HCEC 1CT (cell line): ENCODE results near the gene PDIK1L.

Experiments
- DNase-seq: peaks from one replicate; pipeline ENCODE4 v3.0.0-alpha.2; 2017

The PDIK1L gene

DNA sequence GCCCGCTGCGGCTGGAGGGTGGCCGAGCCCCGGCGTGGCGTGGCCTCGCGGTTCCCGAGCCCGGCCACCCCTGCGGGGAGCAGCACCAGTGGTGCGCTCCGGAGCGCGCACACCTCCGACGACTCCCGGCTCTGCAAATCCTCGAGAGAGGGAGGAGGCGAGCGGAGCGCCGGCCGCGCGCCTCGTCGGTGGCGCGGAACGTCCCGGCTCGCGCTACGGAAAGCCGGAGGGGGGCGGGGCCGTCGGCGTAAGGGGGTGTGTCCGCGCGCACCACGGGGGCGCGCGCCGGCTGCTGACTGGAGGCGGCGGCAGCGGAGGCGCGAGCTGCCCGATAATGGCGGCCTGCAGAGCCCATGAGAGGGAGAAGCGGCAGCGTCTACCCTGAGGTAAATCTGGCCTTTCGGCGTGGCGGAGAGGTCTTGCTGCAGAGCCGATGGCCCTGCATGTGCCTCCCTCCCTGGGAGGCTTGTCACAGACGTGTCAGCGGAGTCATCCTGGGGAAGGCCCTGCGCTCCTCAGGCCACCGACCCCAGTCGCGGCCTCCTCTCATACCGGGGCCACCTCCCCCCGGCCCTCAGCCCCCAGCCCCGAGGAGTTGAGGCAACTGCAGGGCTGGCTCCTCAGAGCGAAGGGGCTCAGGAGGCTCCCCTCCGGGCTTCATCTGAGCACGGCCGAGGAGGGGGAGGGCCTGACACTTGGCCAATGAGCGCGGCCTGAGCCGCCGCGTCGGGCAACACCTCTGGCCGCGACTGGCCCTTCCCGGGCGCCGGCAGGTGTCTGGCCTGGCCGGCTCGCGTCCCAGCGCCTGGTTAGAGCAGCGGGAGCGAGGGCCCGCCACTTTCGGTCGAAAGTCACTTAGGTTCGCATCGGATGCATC lies at the start of gene PDIK1L:
Gene PDIK1L, plus strand, starts transcription at position 295 of the 877 bp plus-strand sequence. CDS start 2,485 bp downstream, outside the sequence.
- peak; percentile 96 for DNase-seq

DNA sequence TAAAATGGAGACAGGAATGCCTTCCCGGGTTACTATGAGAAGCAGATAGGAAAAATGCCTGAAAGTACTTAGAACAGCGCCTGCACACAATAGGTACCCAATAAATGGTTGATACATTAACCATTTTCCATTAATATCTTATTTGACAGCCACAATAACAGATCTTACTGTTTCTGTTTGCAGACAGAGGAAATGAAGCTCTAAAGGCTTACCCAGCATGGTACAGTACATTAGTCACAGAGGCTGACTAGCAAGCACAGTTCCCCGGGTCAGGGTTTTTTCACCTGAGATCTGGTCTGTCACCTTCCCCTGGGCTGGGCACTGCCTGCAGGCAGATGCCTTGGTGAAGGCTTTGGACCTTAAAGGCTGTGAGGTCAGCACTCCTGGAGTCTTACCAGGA lies 47.1 kb upstream of the PDIK1L start:
- DNase-seq = no peak

DNA sequence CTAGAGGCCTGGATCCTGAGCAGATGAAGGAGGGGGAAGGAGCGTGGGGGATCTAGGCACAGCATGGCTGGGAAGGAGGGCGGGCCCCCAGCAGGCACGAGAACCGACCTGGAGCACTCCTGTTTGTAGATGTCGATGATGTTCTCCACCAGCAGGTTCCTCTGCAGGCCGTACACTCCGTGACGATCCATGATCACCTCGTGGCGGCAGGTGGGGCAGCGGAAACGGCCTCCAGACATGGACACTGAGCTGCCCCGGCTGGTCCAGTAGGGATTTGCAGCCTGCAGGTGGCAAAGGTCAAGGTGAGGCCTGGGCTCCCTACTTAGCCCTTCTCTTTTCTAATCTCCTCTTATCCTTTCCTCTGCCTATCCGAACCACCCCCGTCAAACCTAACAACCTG lies 45.5 kb upstream of the PDIK1L start:
- no peak for DNase-seq

DNA sequence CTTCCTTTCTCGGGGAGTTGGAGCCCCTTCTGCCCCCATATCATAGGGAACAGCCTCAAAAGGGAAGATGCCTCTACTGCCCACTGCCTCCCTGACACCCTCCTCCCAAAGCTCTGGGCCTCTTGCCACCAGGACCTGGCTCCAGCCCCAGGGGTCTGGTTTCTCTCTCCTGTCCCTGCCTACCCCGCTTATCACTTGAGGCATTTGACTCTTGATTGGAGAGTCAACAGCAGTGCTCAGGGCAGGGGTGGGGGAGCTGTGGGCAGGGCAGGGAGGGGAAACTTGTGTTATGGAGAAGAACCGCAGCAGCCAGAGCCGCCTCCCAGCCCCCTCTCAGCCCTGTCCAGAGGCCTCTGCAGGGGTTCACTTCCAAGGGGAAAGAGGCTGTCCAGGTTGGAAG lies 44.8 kb upstream of the PDIK1L start:
- no peak for DNase-seq

DNA sequence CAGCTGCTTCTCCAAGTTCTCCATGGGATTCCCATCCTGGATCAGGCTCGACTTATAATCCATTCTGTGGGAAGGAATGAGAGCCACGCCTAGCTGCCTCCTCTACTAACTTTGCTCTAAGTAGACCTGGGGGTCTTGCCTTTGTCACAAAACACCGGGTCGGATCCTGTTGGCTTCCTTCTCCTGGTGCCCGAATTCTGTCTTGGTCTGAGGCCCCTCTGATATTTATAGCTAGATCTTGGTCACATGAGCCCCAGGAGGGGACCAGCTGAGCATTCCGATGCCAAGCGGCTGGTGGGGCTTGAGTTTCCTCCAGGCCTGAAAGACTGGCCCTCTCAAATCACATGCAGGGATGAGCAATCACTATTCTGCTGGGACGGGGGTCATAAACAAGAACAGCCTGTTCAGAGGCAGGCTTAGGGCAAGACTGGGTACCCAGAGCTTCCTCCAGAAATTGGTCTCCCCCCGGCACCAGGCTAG lies 44.2 kb upstream of the PDIK1L start, which contains the start of gene TRIM63:
Gene TRIM63, minus strand, starts transcription at position 199 of the 480 bp plus-strand sequence. Its CDS starts 136 bp downstream, at position 63.
- DNase-seq = no peak

DNA sequence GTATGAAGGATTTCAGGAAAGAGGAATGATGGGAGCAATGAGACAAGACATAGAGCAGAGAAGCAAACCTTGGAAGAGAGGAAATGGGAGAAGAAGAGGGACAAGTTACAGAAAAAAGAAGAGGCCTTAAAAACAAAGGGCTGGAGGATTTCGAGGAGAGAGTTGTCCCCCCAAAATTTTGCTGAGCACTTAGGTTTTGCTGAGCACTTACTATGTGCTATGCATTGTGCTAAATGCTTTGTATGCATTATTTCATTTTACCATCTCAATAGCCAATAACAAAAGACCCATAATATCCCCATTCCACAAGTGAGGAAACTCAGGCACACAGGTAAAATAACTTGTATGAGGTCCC lies 41.7 kb upstream of the PDIK1L start:
- DNase-seq = no peak

DNA sequence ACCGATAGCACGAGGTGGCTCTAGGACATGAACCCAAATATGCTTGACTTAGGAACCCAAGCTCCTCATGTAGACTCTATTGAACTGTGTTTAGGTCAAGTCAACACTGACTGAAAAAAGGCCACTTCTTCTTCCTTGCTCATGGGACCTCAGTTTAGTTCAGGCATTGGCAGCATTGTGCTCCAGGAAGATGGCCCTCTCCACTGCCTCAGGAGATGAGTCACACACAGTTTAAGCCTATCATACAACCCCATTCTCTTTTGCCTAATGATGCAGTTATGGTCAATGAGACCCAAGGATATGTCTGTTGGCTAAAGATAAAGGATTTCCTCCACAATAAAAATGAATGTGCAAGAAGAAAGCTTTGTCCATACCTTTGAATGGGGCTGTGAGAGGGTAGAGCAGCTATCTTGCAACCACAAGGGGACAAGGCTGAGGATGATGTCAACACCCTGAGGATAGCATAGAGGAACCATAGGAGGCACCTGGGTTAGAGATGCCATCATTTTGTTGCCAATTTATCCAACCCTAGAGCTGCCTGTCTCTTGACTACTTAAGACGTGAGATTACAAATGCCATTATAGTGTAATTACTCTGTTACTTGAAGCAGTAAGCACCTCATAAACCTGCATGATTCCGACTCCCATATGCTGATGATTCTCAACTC lies 41.2 kb upstream of the PDIK1L start:
- DNase-seq = no peak

DNA sequence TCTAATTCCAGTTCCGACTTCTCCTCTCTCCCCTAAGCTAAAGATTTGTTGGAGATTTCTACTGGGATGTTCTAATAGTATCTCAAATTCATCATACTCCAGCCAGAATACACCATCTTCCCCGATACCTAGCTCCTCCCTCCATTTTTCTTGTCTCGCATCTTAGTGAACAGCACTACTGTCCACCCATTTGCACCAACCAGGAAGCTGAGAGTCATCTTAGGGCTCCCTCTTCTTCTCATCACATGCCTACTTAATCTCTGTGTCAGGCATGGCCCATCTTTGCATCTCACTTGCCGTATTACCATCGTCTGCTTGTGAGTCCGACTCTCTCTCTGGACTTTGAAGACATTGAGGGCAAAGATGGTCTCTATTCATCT lies 40.7 kb upstream of the PDIK1L start:
- no peak for DNase-seq

DNA sequence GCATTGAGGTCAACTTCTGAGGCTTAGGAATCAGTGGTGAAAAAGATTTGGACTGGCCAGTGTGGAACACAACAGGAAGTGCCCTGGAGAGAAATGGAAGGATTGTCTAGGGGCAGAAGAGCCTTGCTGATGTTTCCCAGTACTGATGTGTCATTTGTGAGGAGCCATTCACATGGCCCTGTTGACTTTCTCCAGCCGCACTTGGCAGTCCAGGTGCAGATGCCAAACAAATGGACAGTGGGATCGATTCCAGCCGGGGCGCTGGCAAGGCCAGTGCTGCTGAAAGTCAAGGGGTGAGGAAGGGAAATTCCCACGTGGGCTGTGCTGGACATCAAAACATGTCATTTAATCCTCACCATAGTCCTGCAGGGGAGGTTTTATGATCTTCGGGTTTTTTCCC lies 39.3 kb upstream of the PDIK1L start:
- no peak for DNase-seq

DNA sequence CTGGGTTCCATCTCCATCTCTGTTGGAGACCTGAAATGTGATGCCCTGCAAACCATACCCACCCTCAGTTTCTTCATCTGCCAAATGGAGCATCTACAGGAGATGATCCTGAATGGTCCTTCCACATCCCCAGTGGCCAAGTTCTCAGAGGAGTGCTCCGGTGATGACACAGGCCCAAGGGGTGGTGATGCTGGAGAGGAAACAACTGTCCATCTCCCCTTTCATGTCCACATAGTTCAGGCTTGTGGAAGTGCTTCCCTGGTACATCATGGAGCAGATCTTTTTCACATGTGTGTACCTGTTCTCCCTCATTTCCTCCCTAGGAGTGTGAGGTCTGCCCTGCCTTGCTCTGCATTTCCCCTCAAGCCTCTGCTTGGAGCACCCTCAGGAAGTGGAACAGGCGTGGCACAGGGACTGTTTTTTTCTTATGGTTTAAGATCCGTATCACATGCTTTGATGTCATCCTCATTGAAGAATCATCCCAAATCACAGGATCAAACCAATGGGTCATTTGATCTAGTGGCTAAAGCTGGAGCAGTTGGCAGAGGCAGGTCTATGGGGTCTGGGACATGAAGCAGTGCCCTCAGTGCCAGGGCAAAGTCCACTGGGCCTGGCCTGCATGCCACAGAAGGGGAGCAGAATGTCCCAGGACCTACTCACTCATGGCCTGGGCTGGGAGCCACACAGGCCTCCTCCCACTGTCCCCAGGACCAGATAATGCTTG lies 36.0 kb upstream of the PDIK1L start:
- no peak for DNase-seq

DNA sequence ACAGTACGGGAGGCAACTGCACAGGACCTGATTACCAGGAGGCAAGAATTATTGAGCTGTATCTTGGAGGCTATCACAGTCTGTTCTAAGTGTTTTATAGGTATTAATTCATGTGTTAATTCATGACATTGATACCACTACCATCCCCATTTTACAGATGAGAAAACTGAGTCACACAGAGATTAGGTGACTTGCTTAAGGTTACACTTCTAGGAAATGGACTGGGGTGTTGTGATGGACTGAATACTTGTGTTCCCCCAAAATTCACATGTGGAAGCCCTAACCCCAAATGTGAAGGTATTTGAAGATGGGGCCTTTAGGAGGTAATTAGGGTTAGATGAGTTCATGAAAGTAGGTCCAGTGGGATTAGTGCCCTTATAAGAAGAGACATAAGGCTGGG lies 34.1 kb upstream of the PDIK1L start:
- no peak for DNase-seq

DNA sequence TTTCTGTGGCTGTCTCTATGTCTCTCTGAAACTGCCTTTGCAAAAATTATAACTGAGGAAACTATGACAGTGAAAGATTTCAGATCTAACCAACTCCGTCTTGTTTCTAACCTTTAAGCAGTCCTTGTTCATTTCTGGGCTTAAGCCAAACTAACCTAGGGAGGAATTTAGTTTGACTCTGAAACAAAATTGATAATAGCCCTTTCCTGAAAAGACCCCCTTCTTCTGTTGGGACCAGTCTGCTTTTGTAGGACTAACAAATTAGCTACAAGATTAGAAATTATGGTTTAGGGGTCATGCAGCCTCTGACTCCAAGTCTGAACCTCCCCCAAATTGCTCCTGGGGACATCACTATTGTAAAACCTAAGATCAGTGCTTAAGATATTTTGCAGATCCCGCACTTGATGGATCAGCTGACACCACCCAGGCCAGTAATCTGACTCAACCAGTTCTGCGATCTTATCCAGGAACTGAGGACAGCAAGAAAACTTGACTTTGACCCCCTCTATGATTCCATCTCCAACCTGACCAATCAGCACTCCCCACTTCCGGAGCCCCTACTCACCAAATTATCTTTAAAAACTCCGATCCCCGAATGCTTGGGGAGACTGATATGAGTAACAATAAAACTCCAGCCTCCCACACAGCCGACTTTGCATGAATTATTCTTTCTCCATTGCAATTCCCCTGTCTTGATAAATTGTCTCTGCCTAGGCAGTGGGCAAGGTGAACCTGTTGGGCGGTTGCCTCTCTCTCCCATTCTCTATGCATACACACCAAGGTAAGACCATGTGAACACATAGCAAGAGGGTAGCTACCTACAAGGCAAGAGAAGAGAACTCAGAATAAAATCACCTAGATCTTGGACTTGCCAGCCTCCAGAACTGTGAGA lies 33.1 kb upstream of the PDIK1L start:
- DNase-seq = no peak

DNA sequence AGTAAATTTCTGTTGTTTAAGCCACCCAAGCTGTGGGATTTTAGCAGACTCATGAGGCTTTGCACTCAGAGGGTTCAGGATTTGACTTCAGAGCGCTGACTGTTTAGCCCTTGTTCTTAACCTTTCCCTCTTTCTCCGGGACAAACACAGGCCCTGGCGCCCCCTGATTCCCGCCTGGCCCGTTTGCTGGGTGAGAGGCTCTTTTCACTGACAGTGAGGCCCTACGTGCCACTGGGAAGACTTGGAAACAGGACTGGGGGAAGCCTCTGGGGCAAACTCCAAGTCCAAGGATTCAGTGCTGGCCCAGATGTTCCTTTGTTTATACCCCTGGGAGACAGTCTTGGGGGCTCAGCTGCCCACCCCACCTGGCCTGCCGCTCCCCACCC lies 32.5 kb upstream of the PDIK1L start:
- DNase-seq = no peak

DNA sequence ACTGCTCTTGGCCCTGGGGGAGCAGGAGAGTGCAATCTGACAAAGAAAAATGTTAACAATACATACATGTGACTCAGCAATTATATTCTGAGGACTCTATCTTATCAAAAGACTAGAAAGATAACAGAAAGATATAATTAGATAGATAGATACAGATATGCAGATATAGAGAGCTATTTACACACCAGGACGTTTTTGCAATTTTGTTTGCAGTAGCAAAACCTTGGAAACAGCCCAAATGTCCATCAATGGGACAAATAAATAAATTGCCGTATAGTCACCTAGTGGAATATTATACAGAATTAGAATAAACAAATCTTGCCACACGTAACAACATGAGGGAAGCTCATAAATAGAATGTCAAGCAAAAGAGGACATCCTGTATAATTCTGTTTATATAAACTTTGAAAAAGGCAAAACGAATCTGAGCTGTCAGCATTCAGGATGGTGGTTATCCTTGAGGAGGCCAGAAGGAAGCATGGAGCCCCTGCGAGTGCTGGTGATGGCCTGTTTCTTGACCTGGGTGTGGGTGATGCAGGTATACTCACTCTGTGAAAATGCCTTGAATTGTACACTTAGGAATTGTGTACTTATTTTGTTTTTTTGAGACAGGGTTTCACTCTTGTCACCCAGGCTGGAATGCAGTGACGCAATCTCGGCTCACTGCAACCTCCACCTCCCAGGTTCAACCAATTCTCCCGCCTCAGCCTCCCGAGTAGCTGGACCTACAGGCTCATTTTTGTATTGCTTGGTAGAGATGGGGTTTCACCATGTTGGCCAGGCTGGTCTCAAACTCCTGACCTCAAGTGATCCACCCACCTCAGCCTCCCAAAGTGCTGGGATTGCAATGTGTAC lies 31.4 kb upstream of the PDIK1L start:
- DNase-seq = no peak

DNA sequence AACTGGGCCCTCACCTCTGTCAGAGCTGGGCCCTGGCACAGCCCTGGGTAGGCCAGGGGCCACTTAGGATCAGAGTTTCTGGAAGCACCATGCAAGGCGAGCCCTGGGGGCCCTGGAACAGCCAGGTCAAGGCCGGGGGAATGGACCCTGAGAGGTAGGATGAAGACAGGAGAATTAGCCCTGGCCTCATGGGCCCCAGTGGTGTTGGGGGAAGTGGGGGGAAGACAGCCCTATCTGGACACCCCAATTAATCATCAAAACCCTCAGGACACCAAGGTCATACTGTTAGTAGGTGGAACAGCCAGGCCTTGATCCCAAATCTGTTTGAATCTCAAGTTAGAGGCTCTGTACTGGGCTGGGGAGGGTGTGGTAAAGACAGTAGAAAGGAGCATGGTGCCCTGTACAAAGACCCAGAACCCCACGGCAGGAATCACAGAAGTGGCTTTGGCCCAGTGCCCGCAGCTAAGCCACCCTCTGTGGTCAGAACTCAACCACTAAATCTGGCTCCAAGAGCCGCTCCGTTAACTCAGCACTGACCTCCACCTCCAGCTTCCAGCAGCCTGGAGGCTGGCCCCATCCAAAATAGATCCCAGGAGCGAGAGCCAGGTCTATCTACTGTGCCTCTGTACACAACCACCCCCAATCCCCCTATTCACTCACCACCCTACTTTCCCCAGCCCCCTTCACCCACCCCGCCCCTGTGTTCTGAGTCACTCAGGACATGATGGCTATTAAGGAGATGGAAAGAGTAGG lies 30.2 kb upstream of the PDIK1L start:
- no peak for DNase-seq

DNA sequence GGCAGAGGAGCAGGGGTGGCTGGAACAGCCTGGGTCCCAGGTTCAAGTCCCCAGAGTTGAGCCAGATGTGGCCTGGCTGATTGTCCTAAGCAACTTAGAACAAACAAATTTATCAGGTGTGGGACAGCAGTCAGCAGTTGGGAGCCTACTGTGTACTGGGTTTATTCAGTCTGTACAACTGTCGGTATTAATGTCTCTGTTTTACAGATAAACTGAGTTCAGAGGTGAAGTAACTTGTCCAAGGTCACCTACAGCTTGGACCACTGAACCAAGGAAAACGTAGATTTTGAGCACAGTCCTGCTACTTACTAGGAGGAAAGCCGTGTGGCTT lies 29.6 kb upstream of the PDIK1L start:
- DNase-seq = no peak

DNA sequence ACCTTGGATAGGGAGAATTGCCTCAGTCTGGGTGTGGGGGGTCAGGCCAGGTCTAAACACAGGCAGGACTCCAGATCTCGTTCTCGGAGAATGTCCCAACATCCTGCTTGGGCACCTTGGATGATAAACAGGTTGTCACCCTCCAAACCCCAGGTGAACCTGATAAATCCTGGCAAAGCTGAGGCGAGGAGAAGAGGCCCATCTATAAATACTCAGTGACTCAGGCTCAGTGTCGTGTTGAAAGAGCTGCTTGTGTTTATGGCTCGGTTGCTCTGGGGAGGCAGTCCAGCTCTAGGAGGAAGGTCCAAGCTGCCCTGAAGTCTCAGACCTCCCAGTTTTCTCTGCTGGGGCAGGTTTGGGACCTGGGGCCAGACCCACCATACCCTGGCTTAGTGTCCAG lies 28.4 kb upstream of the PDIK1L start:
- DNase-seq = peak; percentile 10

DNA sequence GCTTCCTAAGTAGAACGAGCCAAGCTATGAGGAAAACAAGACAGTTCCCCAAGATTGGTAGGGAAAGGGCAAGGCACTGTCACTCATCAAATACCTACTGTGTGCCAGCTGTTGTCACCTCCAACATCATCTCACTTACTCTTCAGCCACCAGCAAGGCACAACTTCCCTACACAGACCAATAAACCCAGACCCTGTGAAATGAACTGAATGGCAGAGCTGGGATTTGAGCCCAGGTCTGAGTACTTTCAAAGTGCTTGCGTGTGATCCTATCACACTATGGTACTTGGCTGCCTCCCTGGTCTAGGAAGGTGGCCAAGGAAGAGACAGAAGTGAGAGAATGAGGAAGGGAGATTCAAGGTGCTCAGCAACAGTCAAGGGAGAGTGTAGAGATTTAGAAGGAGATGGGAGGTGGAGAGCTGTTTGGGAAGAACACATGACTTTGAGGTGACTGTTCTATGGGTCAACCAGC lies 27.5 kb upstream of the PDIK1L start:
- DNase-seq = no peak

DNA sequence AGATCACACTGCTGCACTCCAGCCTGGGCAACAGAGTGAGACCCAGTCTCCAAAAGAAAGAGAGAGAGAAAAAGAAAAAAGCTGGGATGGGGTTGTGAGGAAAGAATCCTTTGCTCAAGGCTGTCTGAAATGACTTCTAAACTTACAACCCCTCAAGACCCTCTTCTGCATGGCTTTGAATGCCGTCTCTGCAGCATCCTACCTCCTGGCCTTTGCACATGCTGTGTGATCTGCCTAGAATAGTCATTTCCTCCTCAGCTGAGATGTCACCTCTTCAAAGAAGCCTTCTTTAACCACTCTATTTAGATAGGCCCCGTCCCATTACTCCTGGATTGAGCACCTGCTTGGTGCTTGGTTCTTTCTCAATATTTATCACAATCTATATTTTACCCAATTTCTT lies 26.8 kb upstream of the PDIK1L start:
- DNase-seq = no peak

DNA sequence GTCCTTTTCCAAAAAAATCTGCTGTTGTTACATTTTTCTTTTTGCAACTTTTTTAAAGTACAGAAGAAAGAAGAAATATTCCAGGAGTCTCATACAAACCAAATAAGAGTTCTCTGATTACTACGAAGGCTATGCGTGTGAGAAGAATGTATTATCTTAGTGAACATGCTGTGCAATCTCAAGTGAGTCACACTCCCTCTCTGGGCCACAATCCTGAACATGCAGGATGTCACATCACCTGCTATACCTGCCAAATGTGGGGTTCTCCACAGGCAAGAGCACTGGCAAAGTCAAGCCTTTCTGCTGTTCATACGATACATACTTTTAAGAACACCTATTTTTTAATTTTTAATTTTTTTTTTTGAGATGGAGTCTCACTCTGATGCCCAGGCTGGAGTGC lies 22.5 kb upstream of the PDIK1L start:
- no peak for DNase-seq

DNA sequence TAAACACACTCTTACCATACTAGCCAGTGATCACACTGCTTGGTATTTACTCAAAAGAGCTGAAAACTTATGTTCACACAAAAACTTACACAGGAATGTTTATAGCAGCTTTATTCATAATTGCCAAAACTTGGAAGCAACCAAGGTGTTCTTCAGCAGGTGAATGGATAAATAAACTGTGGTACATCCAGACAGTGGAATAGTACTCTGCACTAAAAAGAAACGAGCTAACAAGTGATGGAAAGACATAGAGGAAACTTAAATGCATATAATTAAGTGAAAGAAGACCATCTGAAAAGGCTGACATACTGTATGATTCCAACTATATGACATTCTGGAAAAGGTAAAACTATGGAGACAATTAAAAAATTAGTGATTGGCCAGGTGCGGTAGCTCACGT lies 20.7 kb upstream of the PDIK1L start:
- no peak for DNase-seq
